AG09319 (cell line): ENCODE results near the gene TMEM69.
"Not testable (repeated sequence)": the region's sequence is repeated elsewhere in the genome, so short reads cannot be mapped to it uniquely, and the experiment has no call there.

ENCODE experiments used
- DNase-seq: peaks from one replicate; pipeline ENCODE4 v3.0.0-alpha.2; 2010; ENCODE audit warnings: low read depth; ENCODE audit errors: extremely low read depth
- CTCF ChIP-seq: IDR thresholded peaks from 2 replicates; pipeline ENCODE4 v1.5.1; 2011; ENCODE audit warnings: low read depth, mild to moderate bottlenecking, inconsistent platforms, low read length, moderate library complexity

The TMEM69 gene

GRCh38 chr1:45723248-45723930, 35.4 kb downstream of the TMEM69 start:
- no peak for TF ChIP-seq CTCF
- DNase-seq, result no peak

- not testable (repeated sequence) for DNase-seq
These were observed 38.0 kb downstream of the TMEM69 start for GRCh38 chr1:45726007-45726406.

GRCh38 chr1:45730075-45730779, 42.2 kb downstream of the TMEM69 start:
- no peak for DNase-seq
- TF ChIP-seq CTCF, result no peak

GRCh38 chr1:45730780-45731319, 42.9 kb downstream of the TMEM69 start:
- DNase-seq, result no peak
- TF ChIP-seq CTCF, result no peak

GRCh38 chr1:45739137-45739536, 51.2 kb downstream of the TMEM69 start:
- no peak for TF ChIP-seq CTCF

GRCh38 chr1:45739641-45740156, 51.7 kb downstream of the TMEM69 start:
- not testable (repeated sequence) for DNase-seq

More at GRCh38 chr1:45739137-45739536, 51.2 kb downstream of the TMEM69 start:
- DNase-seq, result no peak
